ENCODE measurements around the gene TNFRSF6B.

Gene TNFRSF6B

GRCh38 chr20:63682384-63683139, 13.9 kb upstream of the TNFRSF6B start:
- DNase-seq (ENCODE audit: low read depth, low spot score): peak; percentile 96
- in situ Hi-C loops (cut with HindIII; ENCODE audit: low sequenced_read_pairs): no loop called here
- TF ChIP-seq, protein P1, sequence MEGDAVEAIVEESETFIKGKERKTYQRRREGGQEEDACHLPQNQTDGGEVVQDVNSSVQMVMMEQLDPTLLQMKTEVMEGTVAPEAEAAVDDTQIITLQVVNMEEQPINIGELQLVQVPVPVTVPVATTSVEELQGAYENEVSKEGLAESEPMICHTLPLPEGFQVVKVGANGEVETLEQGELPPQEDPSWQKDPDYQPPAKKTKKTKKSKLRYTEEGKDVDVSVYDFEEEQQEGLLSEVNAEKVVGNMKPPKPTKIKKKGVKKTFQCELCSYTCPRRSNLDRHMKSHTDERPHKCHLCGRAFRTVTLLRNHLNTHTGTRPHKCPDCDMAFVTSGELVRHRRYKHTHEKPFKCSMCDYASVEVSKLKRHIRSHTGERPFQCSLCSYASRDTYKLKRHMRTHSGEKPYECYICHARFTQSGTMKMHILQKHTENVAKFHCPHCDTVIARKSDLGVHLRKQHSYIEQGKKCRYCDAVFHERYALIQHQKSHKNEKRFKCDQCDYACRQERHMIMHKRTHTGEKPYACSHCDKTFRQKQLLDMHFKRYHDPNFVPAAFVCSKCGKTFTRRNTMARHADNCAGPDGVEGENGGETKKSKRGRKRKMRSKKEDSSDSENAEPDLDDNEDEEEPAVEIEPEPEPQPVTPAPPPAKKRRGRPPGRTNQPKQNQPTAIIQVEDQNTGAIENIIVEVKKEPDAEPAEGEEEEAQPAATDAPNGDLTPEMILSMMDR (IDR thresholded peaks at IDR 0.05; ENCODE audit: low read depth, low read length): no peak
- H3K4me3 ChIP-seq (ENCODE audit: low read depth, low read length): no peak overlapping the region

DNA sequence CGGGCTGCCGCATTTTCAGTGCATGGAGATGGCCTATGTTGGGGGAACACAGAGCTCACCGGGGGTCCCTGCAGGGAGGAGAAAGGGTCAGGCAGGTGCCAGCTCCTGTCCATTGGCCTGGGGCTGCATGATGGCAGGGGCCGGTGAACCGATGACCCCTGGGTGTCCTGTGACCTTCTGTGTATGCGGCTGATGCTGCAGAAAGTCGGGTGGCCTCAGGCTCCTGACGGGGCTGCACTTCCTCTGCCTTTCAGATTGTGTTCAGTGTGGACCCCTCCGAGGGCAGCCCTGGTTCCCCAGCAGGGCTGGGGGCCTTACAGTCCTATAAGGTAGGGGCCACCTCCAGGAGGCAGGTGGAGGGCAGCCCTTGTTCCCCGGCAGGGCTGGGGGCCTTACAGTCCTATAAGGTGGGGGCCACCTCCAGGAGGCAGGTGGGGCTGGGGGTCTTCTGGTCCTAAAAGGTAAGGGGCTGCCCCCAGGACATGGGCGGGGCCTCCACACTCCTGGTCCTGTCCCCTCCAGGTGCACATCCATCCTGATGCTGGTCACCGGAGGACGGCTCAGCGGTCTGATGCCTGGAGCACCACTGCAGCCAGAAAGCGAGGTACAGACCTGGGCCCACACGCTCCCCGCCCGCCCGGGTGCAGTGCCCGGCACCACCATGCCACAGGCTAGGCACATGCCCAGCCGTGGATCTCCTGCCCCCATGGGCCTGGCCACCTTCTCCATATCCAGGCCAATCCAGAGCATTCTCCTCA, 11.0 kb upstream of the TNFRSF6B start:
- TF ChIP-seq, protein P1 (IDR thresholded peaks at IDR 0.05; ENCODE audit: low read depth, low read length): no peak
- no peak overlapping the region for H3K4me3 ChIP-seq (ENCODE audit: low read depth, low read length)
- in situ Hi-C loops (cut with HindIII; ENCODE audit: low sequenced_read_pairs): no loop called here
- no peak for DNase-seq (ENCODE audit: low read depth, low spot score)

- H3K4me3 ChIP-seq (ENCODE audit: low read depth, low read length): no peak overlapping the region
- in situ Hi-C loops (cut with HindIII; ENCODE audit: low sequenced_read_pairs): no loop called here
- DNase-seq (ENCODE audit: low read depth, low spot score): no peak
- TF ChIP-seq, protein P1 (IDR thresholded peaks at IDR 0.05; ENCODE audit: low read depth, low read length): no peak
Measured at GRCh38 chr20:63686094-63686491, 10.4 kb upstream of the TNFRSF6B start.

- H3K4me3 ChIP-seq (ENCODE audit: low read depth, low read length): no peak overlapping the region
- TF ChIP-seq, protein P1 (IDR thresholded peaks at IDR 0.05; ENCODE audit: low read depth, low read length): no peak
- in situ Hi-C loops (cut with HindIII; ENCODE audit: low sequenced_read_pairs): no loop called here
- DNase-seq (ENCODE audit: low read depth, low spot score): peak; percentile 80
Measured at GRCh38 chr20:63686492-63687321, 9.7 kb upstream of the TNFRSF6B start.

GRCh38 chr20:63687419-63688178, 8.9 kb upstream of the TNFRSF6B start:
- H3K4me3 ChIP-seq (ENCODE audit: low read depth, low read length): no peak overlapping the region
- TF ChIP-seq, protein P1 (IDR thresholded peaks at IDR 0.05; ENCODE audit: low read depth, low read length): no peak
- in situ Hi-C loops (cut with HindIII; ENCODE audit: low sequenced_read_pairs): no loop called here
- no peak for DNase-seq (ENCODE audit: low read depth, low spot score)

Data from astrocyte of the spinal cord (primary cell).